ENCODE data around the gene AMN1.
"Not testable (repeated sequence)": the region's sequence is repeated elsewhere in the genome, so short reads cannot be mapped to it uniquely, and the experiment has no call there.

Gene AMN1

GRCh38 chr12:31749024-31749704, 20.3 kb upstream of the AMN1 start:
- peak; percentile 98 for DNase-seq (ENCODE audit: extremely low read depth, low read depth)
- no peak overlapping the region for H3K4me3 ChIP-seq (replicated peaks; ENCODE audit: low read depth, low read length)
- no peak for TF ChIP-seq CTCF (IDR thresholded peaks at IDR 0.05; ENCODE audit: low read depth, low read length, missing control alignments)

- TF ChIP-seq CTCF (IDR thresholded peaks at IDR 0.05; ENCODE audit: low read depth, low read length, missing control alignments), result no peak
- H3K4me3 ChIP-seq (replicated peaks; ENCODE audit: low read depth, low read length), result no peak overlapping the region
- no peak for DNase-seq (ENCODE audit: extremely low read depth, low read depth)
These were observed 16.4 kb upstream of the AMN1 start for GRCh38 chr12:31745242-31745641.

- not testable (repeated sequence) for H3K4me3 ChIP-seq (replicated peaks; ENCODE audit: low read depth, low read length); DNase-seq (ENCODE audit: extremely low read depth, low read depth)
These were observed 15.5 kb upstream of the AMN1 start for GRCh38 chr12:31744363-31744762.

DNA sequence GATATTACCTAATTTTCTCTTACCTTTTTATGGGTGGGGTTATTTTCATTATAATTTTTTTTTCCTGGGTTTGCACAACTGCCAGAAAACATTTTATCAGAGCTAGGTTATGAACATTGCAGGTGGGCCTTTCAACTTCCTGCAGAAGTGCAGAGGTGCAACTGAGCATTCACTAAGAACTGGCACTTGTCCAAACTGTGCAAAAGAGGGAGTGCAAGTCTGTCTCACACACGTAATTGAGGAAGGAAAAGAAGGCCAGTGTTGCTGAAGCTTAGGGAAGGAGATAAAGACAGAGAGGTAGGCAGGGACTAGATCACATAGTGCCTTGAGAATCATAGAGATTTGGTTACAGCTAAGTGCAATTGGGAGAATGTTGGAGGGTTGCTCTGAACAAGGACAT, 14.1 kb upstream of the AMN1 start:
- DNase-seq (ENCODE audit: extremely low read depth, low read depth), result no peak
- TF ChIP-seq CTCF (IDR thresholded peaks at IDR 0.05; ENCODE audit: low read depth, low read length, missing control alignments), result no peak
- H3K4me3 ChIP-seq (replicated peaks; ENCODE audit: low read depth, low read length), result no peak overlapping the region

DNA sequence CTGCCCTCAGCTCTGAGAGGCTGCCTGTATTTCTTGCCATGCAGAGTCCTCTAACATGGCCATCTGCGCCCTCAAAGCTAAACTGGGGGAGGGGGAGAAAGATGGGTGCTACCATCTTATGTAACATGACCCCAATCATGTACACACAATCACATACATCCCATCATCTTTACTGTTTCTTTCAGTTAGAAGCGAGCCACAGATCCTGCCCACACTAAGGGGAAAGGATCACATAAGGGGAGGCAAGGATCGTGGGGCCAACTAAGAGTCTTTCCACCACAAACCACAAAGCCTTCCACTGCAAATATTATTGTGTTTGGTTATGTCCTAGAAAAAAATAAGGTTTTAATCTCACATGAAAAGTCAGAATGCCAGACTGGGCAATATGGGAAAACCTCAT, 11.8 kb upstream of the AMN1 start:
- no peak overlapping the region for H3K4me3 ChIP-seq (replicated peaks; ENCODE audit: low read depth, low read length)
- no peak for DNase-seq (ENCODE audit: extremely low read depth, low read depth)
- no peak for TF ChIP-seq CTCF (IDR thresholded peaks at IDR 0.05; ENCODE audit: low read depth, low read length, missing control alignments)

GRCh38 chr12:31737763-31738162, 8.9 kb upstream of the AMN1 start:
- TF ChIP-seq CTCF (IDR thresholded peaks at IDR 0.05; ENCODE audit: low read depth, low read length, missing control alignments), result no peak
- H3K4me3 ChIP-seq (replicated peaks; ENCODE audit: low read depth, low read length), result no peak overlapping the region
- DNase-seq (ENCODE audit: extremely low read depth, low read depth), result no peak

- no peak for DNase-seq (ENCODE audit: extremely low read depth, low read depth)
- no peak overlapping the region for H3K4me3 ChIP-seq (replicated peaks; ENCODE audit: low read depth, low read length)
- TF ChIP-seq CTCF (IDR thresholded peaks at IDR 0.05; ENCODE audit: low read depth, low read length, missing control alignments), result no peak
These were observed 8.5 kb upstream of the AMN1 start for GRCh38 chr12:31737345-31737744.
